ENCODE data around the gene CHKB.
A peak's percentile ranks its signal among the peaks of the same experiment; 100 is the strongest.

CHKB gene

GRCh38 chr22:50530580-50530876, 52.1 kb downstream of the CHKB start:
- Histone ChIP-seq H3K9me3 (ENCODE audit: low read length) (no peaks in the 10 kb centered on the region), H3K27ac (ENCODE audit: low read depth, low read length, poor library complexity, severe bottlenecking) (peak overlapping the region; percentile 59), H3K79me2 (ENCODE audit: insufficient read depth, low read length) (no peaks in the 10 kb centered on the region), H3K36me3 (ENCODE audit: insufficient read depth, low read length) (no peaks in the 10 kb centered on the region), H3F3A (ENCODE audit: insufficient read depth, low read length) (peaks cover 4% of the 10 kb centered on the region; the same call in 1 of the 2 replicates), H2AFZ (ENCODE audit: low read length) (no peak overlapping the region), H4K20me1 (ENCODE audit: insufficient read depth, low read length) (no peaks in the 10 kb centered on the region), H3K27me3 (ENCODE audit: insufficient read depth, low read length) (no peaks in the 10 kb centered on the region), H3K9me2 (ENCODE audit: low read depth, low read length) (no peaks in the 10 kb centered on the region), H3K4me3 (ENCODE audit: low read depth, low read length, poor library complexity, severe bottlenecking) (peak overlapping the region; percentile 80), H3K4me2 (ENCODE audit: low read length) (peak overlapping the region; percentile 85), H3K9ac (ENCODE audit: low read length) (peak overlapping the region; percentile 83), H3K4me1 (ENCODE audit: insufficient read depth, low read length, severe bottlenecking) (peaks cover 63% of the 10 kb centered on the region)
- TF ChIP-seq EZH2 (IDR thresholded peaks at IDR 0.05; ENCODE audit: borderline replicate concordance, low read length) (no peak), CTCF (IDR thresholded peaks at IDR 0.05; ENCODE audit: low read length) (no peak)

GRCh38 chr22:50529897-50530579, 52.6 kb downstream of the CHKB start, which contains the start of gene TYMP:
Gene TYMP (minus strand): TSS chr22:50530012. CDS start chr22:50529709, 303 bp downstream.
- H2AFZ ChIP-seq (ENCODE audit: low read length), result no peak within 1 kb of the TSS
- H3K79me2 ChIP-seq (ENCODE audit: insufficient read depth, low read length), result no peaks in the 10 kb centered on the region
- no peaks in the 10 kb centered on the region for H3K27me3 ChIP-seq (ENCODE audit: insufficient read depth, low read length)
- H3K4me2 ChIP-seq (ENCODE audit: low read length), result peak within 1 kb of the TSS; percentile 85
- no peaks in the 10 kb centered on the region for H3K36me3 ChIP-seq (ENCODE audit: insufficient read depth, low read length)
- no peaks in the 10 kb centered on the region for H4K20me1 ChIP-seq (ENCODE audit: insufficient read depth, low read length)
- H3K9me3 ChIP-seq (ENCODE audit: low read length), result no peaks in the 10 kb centered on the region
- peak within 1 kb of the TSS; percentile 60 for H3K27ac ChIP-seq (ENCODE audit: low read depth, low read length, poor library complexity, severe bottlenecking)
- peaks cover 60% of the 10 kb centered on the region for H3K4me1 ChIP-seq (ENCODE audit: insufficient read depth, low read length, severe bottlenecking)
- H3K9ac ChIP-seq (ENCODE audit: low read length), result peak within 1 kb of the TSS; percentile 83
- H3K4me3 ChIP-seq (ENCODE audit: low read depth, low read length, poor library complexity, severe bottlenecking), result peak within 1 kb of the TSS; percentile 80
- TF ChIP-seq EZH2 (IDR thresholded peaks at IDR 0.05; ENCODE audit: borderline replicate concordance, low read length), result no peak
- no peak for TF ChIP-seq CTCF (IDR thresholded peaks at IDR 0.05; ENCODE audit: low read length)
- peaks cover 4% of the 10 kb centered on the region; the same call in 1 of the 2 replicates for H3F3A ChIP-seq (ENCODE audit: insufficient read depth, low read length)
- H3K9me2 ChIP-seq (ENCODE audit: low read depth, low read length), result no peaks in the 10 kb centered on the region

- peaks cover 6% of the 10 kb centered on the region; the same call in 1 of the 2 replicates for H3K36me3 ChIP-seq (ENCODE audit: insufficient read depth, low read length)
- peaks cover 60% of the 10 kb centered on the region for H3K4me1 ChIP-seq (ENCODE audit: insufficient read depth, low read length, severe bottlenecking)
- no peaks in the 10 kb centered on the region for H4K20me1 ChIP-seq (ENCODE audit: insufficient read depth, low read length)
- TF ChIP-seq EZH2 (IDR thresholded peaks at IDR 0.05; ENCODE audit: borderline replicate concordance, low read length) (no peak), CTCF (IDR thresholded peaks at IDR 0.05; ENCODE audit: low read length) (no peak)
- no peak overlapping the region for H3K27ac ChIP-seq (ENCODE audit: low read depth, low read length, poor library complexity, severe bottlenecking)
- H3F3A ChIP-seq (ENCODE audit: insufficient read depth, low read length), result peaks cover 4% of the 10 kb centered on the region; the same call in 1 of the 2 replicates
- H3K4me3 ChIP-seq (ENCODE audit: low read depth, low read length, poor library complexity, severe bottlenecking), result peak overlapping the region; percentile 80
- H3K27me3 ChIP-seq (ENCODE audit: insufficient read depth, low read length), result no peaks in the 10 kb centered on the region
- no peaks in the 10 kb centered on the region for H3K9me3 ChIP-seq (ENCODE audit: low read length)
- H3K9ac ChIP-seq (ENCODE audit: low read length), result peak overlapping the region; percentile 83
- peak overlapping the region; percentile 85 for H3K4me2 ChIP-seq (ENCODE audit: low read length)
- H3K79me2 ChIP-seq (ENCODE audit: insufficient read depth, low read length), result no peaks in the 10 kb centered on the region
- H3K9me2 ChIP-seq (ENCODE audit: low read depth, low read length), result no peaks in the 10 kb centered on the region
- no peak overlapping the region for H2AFZ ChIP-seq (ENCODE audit: low read length)
Measured at GRCh38 chr22:50529416-50529896, 53.2 kb downstream of the CHKB start.
